NCI-H524 treated with DMSO at 0.1 percent for 48 hours (cell line): ENCODE measurements around the gene KLF6.

Experiments
- DNase-seq: peaks from one replicate; lab custom pipeline; 2025; lab: John Stamatoyannopoulos, UW

The KLF6 gene

GRCh38 chr10:3774814-3775695 is 10.0 kb downstream of the KLF6 start:
- no peak for DNase-seq

GRCh38 chr10:3774018-3774813 is 10.8 kb downstream of the KLF6 start:
- no peak for DNase-seq

- no peak for DNase-seq
These were observed 11.5 kb downstream of the KLF6 start for GRCh38 chr10:3773460-3774017.

- no peak for DNase-seq
These were observed 12.4 kb downstream of the KLF6 start for GRCh38 chr10:3772361-3773171.

DNA sequence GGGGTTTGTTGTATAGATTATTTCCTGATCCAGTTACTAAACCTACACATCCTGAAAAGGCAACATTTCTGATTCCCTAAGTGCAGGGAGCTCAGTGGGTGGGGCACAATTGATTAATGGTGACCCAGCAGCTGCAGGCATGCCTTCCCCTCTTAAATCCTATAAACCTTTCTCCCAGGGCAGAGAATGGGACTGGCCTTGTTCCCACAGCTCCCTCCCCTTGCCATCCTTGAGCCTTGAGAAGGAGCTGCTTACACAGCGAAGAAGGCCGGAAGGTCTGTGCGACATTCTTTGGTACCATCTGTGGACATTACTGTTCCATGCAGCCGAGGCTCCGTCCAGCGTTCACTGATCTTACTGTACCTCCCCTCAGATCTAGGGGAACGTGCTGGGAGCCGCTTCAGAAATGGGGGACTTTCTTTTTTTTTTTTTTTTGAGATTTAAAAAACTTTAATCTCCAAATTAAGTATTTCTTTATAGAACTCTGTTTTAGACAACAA is 14.3 kb downstream of the KLF6 start:
- no peak for DNase-seq

DNA sequence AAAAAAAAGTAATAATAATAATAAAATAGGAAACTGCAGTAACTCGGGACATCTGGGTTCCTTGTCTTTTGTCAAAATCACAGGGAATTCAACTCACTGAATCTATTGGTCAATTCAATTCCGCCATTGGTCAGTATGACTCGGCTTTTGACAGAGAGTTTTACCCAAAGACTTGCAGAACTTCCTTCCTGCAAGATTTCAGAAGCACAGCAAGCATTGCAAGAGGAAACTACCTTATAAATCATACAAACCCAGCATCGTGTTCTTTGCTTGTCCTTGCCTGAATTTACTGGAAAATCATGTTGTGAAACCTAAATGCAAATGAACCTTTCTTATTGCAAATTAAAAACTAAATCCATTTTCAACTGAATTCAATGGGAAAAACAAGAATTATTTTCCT is 15.5 kb downstream of the KLF6 start:
- DNase-seq: no peak

DNA sequence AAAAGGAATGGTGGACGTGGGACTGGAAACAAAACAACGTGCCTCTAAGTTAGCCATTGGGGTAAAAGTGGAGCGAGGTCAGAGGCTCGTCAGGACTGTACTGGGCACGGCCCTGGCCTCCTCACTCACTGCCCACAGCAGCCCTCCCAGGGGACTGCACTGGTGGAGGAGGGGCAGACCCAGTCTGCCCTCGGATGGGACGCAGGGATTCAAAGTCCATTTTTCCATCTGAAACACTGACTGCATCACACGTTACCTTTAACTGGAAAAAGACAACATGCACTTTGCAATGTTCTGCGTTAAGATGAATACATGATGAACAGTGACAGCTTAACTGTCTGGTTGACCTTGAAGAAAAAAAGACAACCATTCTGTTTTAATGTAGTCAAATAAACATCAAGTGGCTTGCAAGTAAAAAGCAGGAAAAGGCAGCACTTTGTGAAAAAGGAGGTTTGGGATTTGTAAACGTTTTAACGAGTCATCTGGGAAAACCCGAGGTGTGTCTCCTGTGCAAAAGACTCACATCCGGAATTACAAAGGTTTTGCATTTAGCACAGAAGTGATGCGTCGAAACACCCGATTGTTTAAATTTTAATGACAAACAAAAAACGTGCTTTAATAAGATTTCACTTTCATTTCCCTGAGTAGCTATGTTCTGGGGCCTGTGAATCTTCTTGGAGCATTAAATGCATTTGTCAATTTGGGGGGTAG is 18.8 kb downstream of the KLF6 start:
- no peak for DNase-seq

DNA sequence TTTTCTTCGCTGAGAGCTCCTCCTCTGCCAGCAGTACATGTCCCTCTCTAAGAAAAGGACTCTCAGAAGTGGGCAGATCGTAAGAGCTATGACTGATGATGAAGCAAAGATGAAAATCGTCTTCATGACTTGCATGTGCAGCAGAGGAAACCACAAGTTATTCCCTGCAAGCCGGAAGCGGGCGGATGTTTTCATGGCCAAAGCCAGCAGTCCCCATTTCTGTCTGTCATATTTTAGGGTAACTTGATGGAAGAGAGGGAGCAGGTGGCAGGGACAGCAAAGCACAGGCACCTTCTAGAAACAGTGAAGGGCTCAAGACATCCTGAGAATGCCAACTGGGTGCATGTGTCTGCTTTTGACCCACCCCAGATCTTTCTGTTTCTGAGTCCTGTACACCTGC is 19.9 kb downstream of the KLF6 start:
- no peak for DNase-seq

DNA sequence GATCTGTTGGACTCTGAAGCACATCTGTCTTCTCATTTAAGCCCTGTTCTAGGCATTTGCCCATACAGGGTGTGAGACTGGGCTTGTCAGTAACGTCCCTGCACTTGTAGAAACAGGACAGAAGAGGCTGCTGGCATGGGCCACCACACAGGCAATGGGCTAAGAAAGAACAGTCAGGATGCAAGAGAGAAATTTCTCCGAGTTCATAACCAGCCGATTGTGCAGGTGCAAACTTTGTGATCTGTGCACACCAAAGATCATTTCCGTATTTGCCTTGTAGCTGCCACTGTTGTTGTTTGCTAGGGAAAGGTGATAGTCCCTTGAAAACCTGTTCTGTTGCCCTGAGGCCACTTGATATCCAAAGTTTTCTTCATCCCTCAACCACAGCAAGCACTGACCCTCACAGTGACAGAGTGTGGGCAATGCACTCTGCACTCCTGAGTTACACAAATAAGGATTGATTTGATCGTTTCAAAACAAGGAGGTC is 20.3 kb downstream of the KLF6 start:
- DNase-seq: no peak

DNA sequence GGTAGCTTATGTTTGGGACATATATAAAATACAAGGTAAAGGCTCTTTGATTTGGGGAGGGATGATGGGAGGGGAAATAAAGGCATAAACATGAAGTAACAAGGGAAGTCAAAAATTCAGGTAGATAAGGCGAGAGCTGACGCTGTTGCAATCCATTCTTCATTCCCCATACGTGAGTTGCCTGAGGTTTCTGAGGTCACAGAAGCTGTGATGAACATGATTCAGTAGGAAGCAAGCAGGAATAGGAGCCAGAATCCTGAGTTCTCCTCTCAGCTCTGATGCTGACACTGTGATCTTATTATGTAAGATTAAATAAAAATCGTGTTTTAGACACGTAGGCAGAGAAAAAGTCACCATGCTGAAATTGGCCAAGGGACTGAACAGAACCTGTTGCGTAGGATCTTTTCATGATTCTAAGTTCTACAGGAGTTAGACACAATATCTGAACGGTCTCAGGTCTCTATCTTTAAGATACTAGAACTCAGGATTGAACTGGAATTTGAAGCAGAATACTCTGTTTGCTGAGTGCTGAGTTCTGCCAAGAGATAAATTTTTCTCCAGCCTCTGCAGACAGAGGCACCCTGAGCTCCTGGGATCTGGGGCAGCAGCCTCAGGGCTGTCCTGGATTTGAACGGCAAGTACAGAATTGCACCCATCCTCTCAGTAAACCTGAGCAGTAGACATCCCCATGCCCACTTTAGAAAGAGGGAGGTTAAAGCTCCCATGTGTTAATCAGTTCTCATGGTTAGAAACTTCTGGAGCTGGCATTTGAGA is 21.0 kb downstream of the KLF6 start:
- no peak for DNase-seq

DNA sequence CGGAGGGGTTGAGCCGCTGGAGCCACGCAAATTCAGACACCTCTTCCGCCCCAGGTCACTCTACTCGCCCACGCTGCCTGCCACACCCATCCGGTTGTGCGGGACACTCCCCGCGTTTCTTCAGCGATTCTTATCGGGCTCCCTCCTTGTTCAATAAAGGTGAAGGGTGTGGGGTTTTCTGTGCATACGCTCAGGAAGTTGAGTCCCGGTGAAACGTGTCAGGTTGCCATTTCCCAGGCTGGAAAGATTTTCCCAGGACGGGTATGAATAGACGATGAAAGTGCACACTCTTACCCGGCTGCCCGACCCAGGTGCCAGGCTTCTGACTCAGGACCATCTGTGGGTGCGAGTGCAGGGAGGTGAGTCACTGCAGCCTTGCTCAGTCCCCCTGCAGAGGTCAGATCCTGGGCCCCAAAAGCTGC is 22.0 kb downstream of the KLF6 start:
- no peak for DNase-seq

GRCh38 chr10:3762309-3762708 is 22.7 kb downstream of the KLF6 start:
- DNase-seq: no peak

GRCh38 chr10:3761904-3762303 is 23.1 kb downstream of the KLF6 start:
- no peak for DNase-seq

GRCh38 chr10:3761021-3761686 is 23.9 kb downstream of the KLF6 start:
- DNase-seq: no peak

DNA sequence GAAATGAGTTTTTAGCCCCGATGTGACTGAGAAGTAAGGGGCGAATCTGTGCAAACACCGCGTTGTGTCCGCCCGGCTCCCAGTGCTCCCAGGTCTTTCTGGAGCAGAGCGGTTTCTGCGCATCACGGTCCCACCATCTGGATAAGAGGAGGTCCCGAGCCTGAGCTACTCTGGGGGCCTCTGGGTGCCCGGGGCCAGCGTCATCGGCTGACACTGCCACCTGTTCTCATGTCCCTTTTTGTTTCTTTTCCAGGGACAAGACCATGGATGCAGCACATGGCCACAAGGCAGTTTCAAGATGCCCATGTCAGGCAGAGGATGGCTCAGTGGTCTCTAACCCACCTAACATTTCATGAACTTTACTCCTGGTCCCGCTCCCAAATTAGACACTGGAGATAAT is 24.9 kb downstream of the KLF6 start:
- DNase-seq: no peak

GRCh38 chr10:3759397-3759796 is 25.6 kb downstream of the KLF6 start:
- no peak for DNase-seq

GRCh38 chr10:3758491-3758970 is 26.5 kb downstream of the KLF6 start:
- no peak for DNase-seq

- no peak for DNase-seq
These were observed 27.1 kb downstream of the KLF6 start for GRCh38 chr10:3757638-3758490.

GRCh38 chr10:3757250-3757637 is 27.8 kb downstream of the KLF6 start:
- DNase-seq: no peak
